HEK293 (cell line): ENCODE measurements around the gene TRAPPC1.

Source experiments
- ATF2 ChIP-seq: fragments of 450-650 bp; formaldehyde crosslinking; IDR thresholded peaks from 2 replicates; pipeline ENCODE4 v1.5.1; 2016; ENCODE audit warnings: missing biosample characterization, missing genetic modification characterization, low read depth
- CTCF ChIP-seq: fragments of 450-650 bp; formaldehyde crosslinking; IDR thresholded peaks from 2 replicates; pipeline ENCODE4 v1.5.1; 2016; ENCODE audit warnings: missing biosample characterization, missing genetic modification characterization
- ZBTB1 ChIP-seq: fragments of 450-650 bp; formaldehyde crosslinking; IDR thresholded peaks from 2 replicates; pipeline ENCODE4 v1.5.1; 2016; ENCODE audit warnings: missing biosample characterization, missing genetic modification characterization
- ZBTB26 ChIP-seq: fragments of 450-650 bp; formaldehyde crosslinking; optimal IDR thresholded peaks from 2 replicates; pipeline ENCODE3; 2016; ENCODE audit warnings: missing biosample characterization, mild to moderate bottlenecking, missing genetic modification characterization

- TF ChIP-seq ZBTB26 (tag by site-specific recombination) (peak; percentile 96), ZBTB1 (tag by site-specific recombination) (no peak), ATF2 (tag by site-specific recombination) (no peak), CTCF (tag by site-specific recombination) (no peak; the same call in 1 of the 2 replicates)
Observed at GRCh38 chr17:7915611-7916384, 15.9 kb downstream of the TRAPPC1 start, which contains the start of gene RNF227.
